Measurements from ENCODE around the gene SMIM44. TPM values are rescaled to one million over a fixed set of nuclear protein-coding genes. Genes with fewer than 3 reads are reported as not detected.
"Not testable (repeated sequence)": the region's sequence is repeated elsewhere in the genome, so short reads cannot be mapped to it uniquely, and the experiment has no call there.

Gene SMIM44
- polyA plus RNA-seq (ENCODE audit: insufficient read length in 4 of 4): under 1 TPM in 1 of 4 donors, not detected in 3; 0.32 TPM

- DNase-seq (ENCODE audit: low read depth in 4 of 4, low spot score in 3 of 4): no peak
Measured at GRCh38 chr19:3483226-3483628, at the start of gene SMIM44. Gene SMIM44, minus strand, starts transcription at chr19:3483441. Its CDS starts 38 bp downstream, at chr19:3483403.

- DNase-seq (ENCODE audit: low read depth in 4 of 4, low spot score in 3 of 4): no peak
Measured at GRCh38 chr19:3533033-3533432, 49.8 kb upstream of the SMIM44 start.

GRCh38 chr19:3532154-3532786, 49.0 kb upstream of the SMIM44 start:
- DNase-seq (ENCODE audit: low read depth in 4 of 4, low spot score in 3 of 4): no peak

GRCh38 chr19:3531716-3532115, 48.5 kb upstream of the SMIM44 start:
- DNase-seq (ENCODE audit: low read depth in 4 of 4, low spot score in 3 of 4): no peak

GRCh38 chr19:3530389-3530788, 47.1 kb upstream of the SMIM44 start:
- DNase-seq (ENCODE audit: low read depth in 4 of 4, low spot score in 3 of 4): no peak

GRCh38 chr19:3529299-3529698, 46.1 kb upstream of the SMIM44 start:
- not testable (repeated sequence) for DNase-seq (ENCODE audit: low read depth in 4 of 4, low spot score in 3 of 4)

GRCh38 chr19:3528539-3529211, 45.4 kb upstream of the SMIM44 start:
- DNase-seq (ENCODE audit: low read depth in 4 of 4, low spot score in 3 of 4): no peak

GRCh38 chr19:3528080-3528479, 44.8 kb upstream of the SMIM44 start:
- no peak for DNase-seq (ENCODE audit: low read depth in 4 of 4, low spot score in 3 of 4)

GRCh38 chr19:3527238-3527910, 44.1 kb upstream of the SMIM44 start:
- DNase-seq (ENCODE audit: low read depth in 4 of 4, low spot score in 3 of 4): no peak

GRCh38 chr19:3526507-3527237, 43.4 kb upstream of the SMIM44 start:
- no peak for DNase-seq (ENCODE audit: low read depth in 4 of 4, low spot score in 3 of 4)

GRCh38 chr19:3524904-3525451, 41.7 kb upstream of the SMIM44 start:
- DNase-seq (ENCODE audit: low read depth in 4 of 4, low spot score in 3 of 4): no peak

- no peak for DNase-seq (ENCODE audit: low read depth in 4 of 4, low spot score in 3 of 4)
Measured at GRCh38 chr19:3524078-3524842, 41.0 kb upstream of the SMIM44 start.

GRCh38 chr19:3523361-3524077, 40.3 kb upstream of the SMIM44 start:
- DNase-seq (ENCODE audit: low read depth in 4 of 4, low spot score in 3 of 4): no peak

- DNase-seq (ENCODE audit: low read depth in 4 of 4, low spot score in 3 of 4): no peak
Measured at GRCh38 chr19:3522421-3523360, 39.5 kb upstream of the SMIM44 start.

- DNase-seq (ENCODE audit: low read depth in 4 of 4, low spot score in 3 of 4): no peak
Measured at GRCh38 chr19:3521104-3521445, 37.8 kb upstream of the SMIM44 start.

- no peak for DNase-seq (ENCODE audit: low read depth in 4 of 4, low spot score in 3 of 4)
Measured at GRCh38 chr19:3520166-3521103, 37.2 kb upstream of the SMIM44 start.

- no peak for DNase-seq (ENCODE audit: low read depth in 4 of 4, low spot score in 3 of 4)
Measured at GRCh38 chr19:3519126-3519525, 35.9 kb upstream of the SMIM44 start.
